GM12878 (cell line): ENCODE results near the gene TMEM217. TPM values are rescaled to one million over a fixed set of nuclear protein-coding genes. Genes with fewer than 3 reads are reported as not detected.

Experiments
- ATAC-seq: fragments of 200-7000 bp; cut with Tn5 transposase; 3 replicates; pipeline ENCODE4 v1.9.1; 2020; ENCODE audit warnings: mild to moderate bottlenecking, moderate library complexity
- BruUV-seq: library from RNA; stranded (reverse); fragments of 400-500 nt; replicated peaks from 2 replicates; lab custom pipeline; 2021; lab: Mats Ljungman, UMichigan
- CTCF ChIA-PET: fragments of 300-600 bp; sonication (Branson Sonifier 250); formaldehyde crosslinking; extraction: SDS; loops from one replicate; lab custom pipeline; 2021; ENCODE audit warnings: inconsistent platforms; lab: Yijun Ruan, JAX
- POLR2A ChIA-PET: fragments of 350-600 bp; formaldehyde crosslinking; extraction: SDS; loops from one replicate; lab custom pipeline; 2021; ENCODE audit warnings: inconsistent platforms; lab: Charles Lee
- RAD21 ChIA-PET: fragments of 300-600 bp; sonication (Branson Sonifier 250); formaldehyde crosslinking; loops from one replicate; lab custom pipeline; 2023; ENCODE audit warnings: antibody characterized with exemption; ENCODE audit not compliant: unreplicated experiment; lab: Charles Lee
- SMC1A ChIA-PET: fragments of 300-600 bp; sonication (Branson Sonifier 250); formaldehyde crosslinking; loops from one replicate; lab custom pipeline; 2023; ENCODE audit not compliant: unreplicated experiment, uncharacterized antibody; lab: Charles Lee
- DNase-seq: peaks from one replicate; pipeline ENCODE4 v3.0.0-alpha.2; 2011; ENCODE audit warnings: low read depth, low spot score
- FAIRE-seq: peaks from 3 replicates; lab custom pipeline; 2011; peaks lifted over from hg19 to GRCh38; lab: Jason Lieb, UNC
- H2AFZ ChIP-seq: 2 replicates; pipeline ENCODE4 v1.6.0; 2011; ENCODE audit warnings: low read depth, low read length, control low read depth; ENCODE audit not compliant: control insufficient read depth
- H3K27ac ChIP-seq: 2 replicates; pipeline ENCODE4 v1.5.1; 2011; ENCODE audit warnings: control low read depth; ENCODE audit not compliant: control insufficient read depth, insufficient read depth
- H3K27me3 ChIP-seq, 2 experiments: replicated peaks in 1 of 2; 2 replicates each; pipeline versions ENCODE4 v1.6.0 to v1.6.1; 2011; ENCODE audit warnings: low read length in 1 of 2; ENCODE audit not compliant: control insufficient read depth in 2 of 2, insufficient read depth in 2 of 2
- H3K36me3 ChIP-seq, 2 experiments: 2 replicates each; pipeline ENCODE4 v1.5.1; 2011; ENCODE audit warnings: low read length in 1 of 2; ENCODE audit not compliant: control insufficient read depth in 2 of 2, insufficient read depth in 2 of 2
- H3K4me1 ChIP-seq: 2 replicates; pipeline ENCODE4 v1.6.1; 2011; ENCODE audit warnings: mild to moderate bottlenecking, low read length, moderate library complexity, mixed read lengths; ENCODE audit not compliant: control insufficient read depth, insufficient read depth
- H3K4me2 ChIP-seq: 2 replicates; pipeline ENCODE4 v1.6.0; 2011; ENCODE audit warnings: control low read depth; ENCODE audit not compliant: control insufficient read depth, insufficient read depth
- H3K4me3 ChIP-seq: fragments of 200-600 bp; sonication (generic); 2 replicates; pipeline ENCODE4 v1.5.1; 2016
- H3K79me2 ChIP-seq: 2 replicates; pipeline ENCODE4 v1.6.0; 2011; ENCODE audit warnings: low read length; ENCODE audit not compliant: control insufficient read depth, insufficient read depth
- H3K9ac ChIP-seq: 2 replicates; pipeline ENCODE4 v1.8.0; 2011; ENCODE audit warnings: low read length, control low read depth, mixed read lengths; ENCODE audit not compliant: control insufficient read depth, insufficient read depth
- H3K9me3 ChIP-seq: replicated peaks from 3 replicates; pipeline ENCODE4 v1.5.1; 2011; ENCODE audit warnings: mild to moderate bottlenecking, low read length; ENCODE audit not compliant: control insufficient read depth, insufficient read depth
- H4K20me1 ChIP-seq: 2 replicates; pipeline ENCODE4 v1.6.0; 2011; ENCODE audit not compliant: control insufficient read depth, insufficient read depth
- ATF2 ChIP-seq: IDR thresholded peaks from 2 replicates; pipeline ENCODE4 v1.6.1; 2012; ENCODE audit warnings: low read length, inconsistent platforms
- BCL11A ChIP-seq: IDR thresholded peaks from 2 replicates; pipeline ENCODE4 v1.6.1; 2011; ENCODE audit warnings: low read depth, low read length
- EGR1 ChIP-seq, 2 experiments: IDR thresholded peaks; 1 replicate in 1 of 2; 2 replicates in 1 of 2; pipeline ENCODE4 v1.6.1; 2011 to 2012; ENCODE audit warnings: low read depth in 2 of 2, low read length in 2 of 2, borderline replicate concordance in 1 of 2, mild to moderate bottlenecking in 1 of 2, moderate library complexity in 1 of 2
- ELK1 ChIP-seq: IDR thresholded peaks from 2 replicates; pipeline ENCODE4 v1.6.1; 2012; ENCODE audit warnings: low read depth, low read length, improper control_type of control experiment
- FOXM1 ChIP-seq: IDR thresholded peaks from 2 replicates; pipeline ENCODE4 v1.6.1; 2012; ENCODE audit warnings: low read depth, mild to moderate bottlenecking, inconsistent platforms, low read length, moderate library complexity
- GATAD2B ChIP-seq: fragments of 450-650 bp; conservative IDR thresholded peaks from 2 replicates; pipeline ENCODE4 v1.6.1; 2017; ENCODE audit warnings: low read depth, mild to moderate bottlenecking, moderate library complexity
- NFYA ChIP-seq: IDR thresholded peaks from 2 replicates; pipeline ENCODE4 v1.6.1; 2011; ENCODE audit warnings: low read depth, mild to moderate bottlenecking, low read length, improper control_type of control experiment, borderline replicate concordance
- NR2F1 ChIP-seq: fragments of 450-650 bp; conservative IDR thresholded peaks from 2 replicates; pipeline ENCODE4 v1.6.1; 2017; ENCODE audit warnings: mild to moderate bottlenecking
- PAX5 ChIP-seq: IDR thresholded peaks from 2 replicates; pipeline ENCODE4 v1.6.1; 2011; ENCODE audit warnings: low read depth, low read length, borderline replicate concordance
- PML ChIP-seq: IDR thresholded peaks from 2 replicates; pipeline ENCODE4 v1.6.1; 2012; ENCODE audit warnings: low read length, inconsistent platforms
- RAD21 ChIP-seq: IDR thresholded peaks from 2 replicates; pipeline ENCODE4 v1.6.1; 2011; ENCODE audit warnings: mild to moderate bottlenecking, low read depth, low read length, moderate library complexity; ENCODE audit not compliant: insufficient read depth
- RUNX3 ChIP-seq: IDR thresholded peaks from 2 replicates; pipeline ENCODE4 v1.6.1; 2012; ENCODE audit warnings: low read length, inconsistent platforms
- SPI1 ChIP-seq: IDR thresholded peaks from 2 replicates; pipeline ENCODE4 v1.6.1; 2011; ENCODE audit warnings: low read depth, mild to moderate bottlenecking, low read length, moderate library complexity, borderline replicate concordance; ENCODE audit not compliant: insufficient read depth
- TARDBP ChIP-seq: IDR thresholded peaks from 2 replicates; pipeline ENCODE4 v1.6.1; 2016; ENCODE audit warnings: borderline replicate concordance
- TBL1XR1 ChIP-seq: IDR thresholded peaks from 2 replicates; pipeline ENCODE4 v1.6.1; 2012; ENCODE audit warnings: low read depth, low read length, improper control_type of control experiment
- YBX1 ChIP-seq: fragments of 450-650 bp; IDR thresholded peaks from 2 replicates; pipeline ENCODE4 v1.6.1; 2016; ENCODE audit warnings: antibody characterized with exemption
- ZNF217 ChIP-seq: fragments of 450-650 bp; IDR thresholded peaks from 2 replicates; pipeline ENCODE4 v1.6.1; 2017; ENCODE audit warnings: antibody characterized with exemption, mild to moderate bottlenecking
- WGBS: methylation state at CpG from one replicate; pipeline ENCODE4 v1.1.6; 2016; ENCODE audit warnings: low lambda C conversion rate; ENCODE audit not compliant: insufficient replicate concordance, insufficient coverage; ENCODE audit errors: missing lambda C conversion rate; 5-methylcytosine and 5-hydroxymethylcytosine counted together
- in situ Hi-C: fragments of 300-500 bp; cut with MboI; formaldehyde crosslinking; loops from 9 replicates; pipeline ENCODE4 v1.14.3; 2018; ENCODE audit warnings: mixed read lengths
- intact Hi-C: fragments of 100-400 bp; cut with micrococcal nuclease; formaldehyde crosslinking; loops from one replicate; pipeline ENCODE4 v1.14.2; 2022; ENCODE audit not compliant: unreplicated experiment
- polyA plus RNA-seq, 11 experiments: library from polyadenylated mRNA; depleted of rRNA in 4 of 11; unstranded in 6 of 11; stranded (reverse) in 5 of 11; fragments of >200 nt; fragmentation: Nextera tagmentation in 4 of 11; fragmentation: Illumina TruSeq in 1 of 11; extraction: Ambion mirVana in 4 of 11; extraction: Trizol in 1 of 11; gene quantifications; 1 replicate in 1 of 11; 2 replicates in 10 of 11; pipeline versions ENCODE4 v1.2.1 to v1.2.3, GENCODE V29; 2011 to 2016; ENCODE audit warnings: inconsistent platforms in 2 of 11, missing spikeins in 2 of 11, low read depth in 1 of 11
- total RNA-seq, 4 experiments: library from RNA; depleted of rRNA in 3 of 4; stranded (reverse); fragments of >200 nt in 3 of 4; fragmentation: Illumina TruSeq in 1 of 4; extraction: Trizol in 1 of 4; gene quantifications; 2 replicates each; pipeline versions ENCODE4 v1.2.1 to v1.2.3, GENCODE V29; 2013 to 2021
- TF ChIP-seq, protein P1 (sequence below): fragments of 450-650 bp; IDR thresholded peaks from 2 replicates; pipeline ENCODE4 v1.6.1; 2018; ENCODE audit warnings: borderline replicate concordance, mild to moderate bottlenecking; ENCODE audit not compliant: partially characterized antibody
- TF ChIP-seq, protein P2 (sequence below): fragments of 450-650 bp; IDR thresholded peaks from 2 replicates; pipeline ENCODE4 v1.6.1; 2017; ENCODE audit warnings: borderline replicate concordance

Gene TMEM217
- total and polyA plus RNA-seq, 10 of the 15 experiments (the other 5 are each of a cell fraction or from before 2014, with no cell fraction given) = 1.3 to 4.5 (median 2.3) TPM

GRCh38 chr6:37287519-37288157, 29.7 kb upstream of the TMEM217 start:
- ChIA-PET CTCF (interaction anchor here (1.0 to 1.8 kb wide), 4 partner anchors 13 to 52 kb away, joined by 3 to 6 read pairs (median 4); no protein-coding TSS in a partner anchor), RAD21 (no interaction called here), SMC1A (interaction anchor here (0.7 to 1.2 kb wide), 3 partner anchors 17 to 52 kb away, joined by 3 read pairs; no protein-coding TSS in a partner anchor), POLR2A (interaction anchor here (0.6 kb wide), 1 partner anchor 48 kb away, joined by 4 read pairs; no protein-coding TSS in a partner anchor)
- BruUV-seq = no TSS peak
- in situ Hi-C loops (no loop called here), intact Hi-C loops (no loop called here)
- Histone ChIP-seq H3K36me3 (peaks cover 19% of the 10 kb centered on the region in 2 experiments; a peak in 3 of 4 replicates), H3K4me3 (no peak overlapping the region), H3K9ac (no peak overlapping the region), H3K27ac (no peak overlapping the region), H4K20me1 (no peaks in the 10 kb centered on the region), H2AFZ (no peak overlapping the region), H3K27me3 (no peaks in the 10 kb centered on the region), H3K4me2 (no peak overlapping the region), H3K4me1 (peaks cover 18% of the 10 kb centered on the region), H3K9me3 (no peaks in the 10 kb centered on the region), H3K79me2 (no peaks in the 10 kb centered on the region)
- DNase-seq (no peak), ATAC-seq (peak; percentile 74), FAIRE-seq (peak; percentile 69)
- WGBS = 45% methylated on average over 2 of the region's 2 CpGs
- TF ChIP-seq FOXM1 = peak; percentile 55; the same call in 1 of the 2 replicates
- 0 out of 2 replicates have a peak, but pooled peaks have one; percentile 33 for TF ChIP-seq PML
- TF ChIP-seq, protein P1, sequence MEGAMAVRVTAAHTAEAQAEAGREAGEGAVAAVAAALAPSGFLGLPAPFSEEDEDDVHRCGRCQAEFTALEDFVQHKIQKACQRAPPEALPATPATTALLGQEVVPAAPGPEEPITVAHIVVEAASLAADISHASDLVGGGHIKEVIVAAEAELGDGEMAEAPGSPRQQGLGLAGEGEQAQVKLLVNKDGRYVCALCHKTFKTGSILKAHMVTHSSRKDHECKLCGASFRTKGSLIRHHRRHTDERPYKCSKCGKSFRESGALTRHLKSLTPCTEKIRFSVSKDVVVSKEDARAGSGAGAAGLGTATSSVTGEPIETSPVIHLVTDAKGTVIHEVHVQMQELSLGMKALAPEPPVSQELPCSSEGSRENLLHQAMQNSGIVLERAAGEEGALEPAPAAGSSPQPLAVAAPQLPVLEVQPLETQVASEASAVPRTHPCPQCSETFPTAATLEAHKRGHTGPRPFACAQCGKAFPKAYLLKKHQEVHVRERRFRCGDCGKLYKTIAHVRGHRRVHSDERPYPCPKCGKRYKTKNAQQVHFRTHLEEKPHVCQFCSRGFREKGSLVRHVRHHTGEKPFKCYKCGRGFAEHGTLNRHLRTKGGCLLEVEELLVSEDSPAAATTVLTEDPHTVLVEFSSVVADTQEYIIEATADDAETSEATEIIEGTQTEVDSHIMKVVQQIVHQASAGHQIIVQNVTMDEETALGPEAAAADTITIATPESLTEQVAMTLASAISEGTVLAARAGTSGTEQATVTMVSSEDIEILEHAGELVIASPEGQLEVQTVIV = no peak
- TF ChIP-seq PAX5 = no peak
- no peak for TF ChIP-seq RAD21
- TF ChIP-seq YBX1 = no peak
- TF ChIP-seq, protein P2, sequence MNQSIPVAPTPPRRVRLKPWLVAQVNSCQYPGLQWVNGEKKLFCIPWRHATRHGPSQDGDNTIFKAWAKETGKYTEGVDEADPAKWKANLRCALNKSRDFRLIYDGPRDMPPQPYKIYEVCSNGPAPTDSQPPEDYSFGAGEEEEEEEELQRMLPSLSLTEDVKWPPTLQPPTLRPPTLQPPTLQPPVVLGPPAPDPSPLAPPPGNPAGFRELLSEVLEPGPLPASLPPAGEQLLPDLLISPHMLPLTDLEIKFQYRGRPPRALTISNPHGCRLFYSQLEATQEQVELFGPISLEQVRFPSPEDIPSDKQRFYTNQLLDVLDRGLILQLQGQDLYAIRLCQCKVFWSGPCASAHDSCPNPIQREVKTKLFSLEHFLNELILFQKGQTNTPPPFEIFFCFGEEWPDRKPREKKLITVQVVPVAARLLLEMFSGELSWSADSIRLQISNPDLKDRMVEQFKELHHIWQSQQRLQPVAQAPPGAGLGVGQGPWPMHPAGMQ = no peak
- 0 out of 2 replicates have a peak, but pooled peaks have one; percentile 26 for TF ChIP-seq ZNF217
- peak; percentile 54 for TF ChIP-seq ATF2
- no peak for TF ChIP-seq EGR1 (IDR thresholded peaks at IDR 0.05; ENCODE audit: borderline replicate concordance in 1 of 2, low read depth in 2 of 2, low read length in 2 of 2)
- TF ChIP-seq GATAD2B = no peak
- no peak for TF ChIP-seq SPI1
- TF ChIP-seq TARDBP = no peak
- TF ChIP-seq BCL11A = no peak
- no peak for TF ChIP-seq ELK1
- TF ChIP-seq RUNX3 = peak; percentile 56
- no peak for TF ChIP-seq NFYA
- no peak for TF ChIP-seq TBL1XR1
- TF ChIP-seq NR2F1 = no peak
